Stomach (tissue), 9 donors: Measurements from ENCODE around the gene PRKCZ. TPM values are rescaled to one million over a fixed set of nuclear protein-coding genes. Genes with fewer than 3 reads are reported as not detected.
A peak's percentile ranks its signal among the peaks of the same experiment; 100 is the strongest.

Experiments
- DNase-seq, 2 donors: peaks; one replicate each; pipeline versions ENCODE4 v3.0.0 to v3.0.0-alpha.2; 2013 to 2019
- H3K27ac ChIP-seq, 5 donors: fragments of 200-600 bp in 4 of 5; sonication (generic) in 4 of 5; one replicate each; pipeline ENCODE4 v1.5.1; 2013 to 2019; ENCODE audit warnings: mild to moderate bottlenecking in 1 of 5, moderate library complexity in 1 of 5
- H3K27me3 ChIP-seq, 3 donors: fragments of 200-600 bp; sonication (generic); one replicate each; pipeline ENCODE4 v1.5.1; 2017 to 2019; ENCODE audit warnings: mixed run types in 1 of 3
- H3K36me3 ChIP-seq, 4 donors: fragments of 200-600 bp; sonication (generic); 1 replicate in 3 of 4; 2 replicates in 1 of 4; pipeline ENCODE4 v1.5.1; 2016 to 2019
- H3K4me1 ChIP-seq, 4 donors: fragments of 200-600 bp; sonication (generic); one replicate each; pipeline ENCODE4 v1.5.1; 2016 to 2019
- H3K4me3 ChIP-seq, 4 donors: fragments of 200-600 bp; sonication (generic) in 3 of 4; one replicate each; pipeline ENCODE4 v1.5.1; 2016 to 2019; ENCODE audit warnings: mild to moderate bottlenecking in 1 of 4
- H3K9me3 ChIP-seq, 4 donors: fragments of 200-600 bp; sonication (generic); one replicate each; pipeline ENCODE4 v1.5.1; 2016 to 2019
- CTCF ChIP-seq, 7 experiments: fragments of 450-650 bp in 4 of 7; fragments of 200-600 bp in 3 of 7; sonication (generic) in 3 of 7; IDR thresholded peaks; one replicate each; pipeline ENCODE4 v1.5.1; 2016 to 2019; ENCODE audit warnings: antibody characterized with exemption in 7 of 7, control low read depth in 2 of 7, mild to moderate bottlenecking in 1 of 7
- EP300 ChIP-seq: sonication (generic); formaldehyde crosslinking; IDR thresholded peaks from one replicate; pipeline ENCODE4 v1.6.1; 2017; ENCODE audit warnings: antibody characterized with exemption
- POLR2A ChIP-seq, 4 donors: fragments of 450-650 bp; IDR thresholded peaks; one replicate each; pipeline ENCODE4 v1.6.1; 2016; ENCODE audit warnings: antibody characterized with exemption in 4 of 4, control low read depth in 2 of 4, mild to moderate bottlenecking in 1 of 4, moderate library complexity in 1 of 4
- POLR2AphosphoS5 ChIP-seq, 3 donors: sonication (generic); formaldehyde crosslinking; IDR thresholded peaks; one replicate each; pipeline ENCODE4 v1.6.1; 2016; ENCODE audit warnings: antibody characterized with exemption in 3 of 3
- WGBS, 5 donors: extraction: QIAGEN DNeasy Blood & Tissue Kit in 3 of 5; methylation state at CpG; one replicate each; pipeline versions ENCODE4 v1.1.5 to v1.1.7; 2013 to 2018; 5-methylcytosine and 5-hydroxymethylcytosine counted together
- intact Hi-C: fragments of 100-400 bp; cut with DNase I; formaldehyde crosslinking; loops from one replicate; pipeline ENCODE4 v1.15.1; 2023; ENCODE audit warnings: low total_unique reads
- polyA plus RNA-seq, 3 donors: library from polyadenylated mRNA; stranded (reverse); fragments of 200-250 nt; gene quantifications; one replicate each; pipeline ENCODE4 v1.2.3, GENCODE V29; 2013
- total RNA-seq, 5 donors: library from RNA; depleted of rRNA; stranded (reverse); fragments of >200 nt; gene quantifications; one replicate each; pipeline versions ENCODE4 v1.1.0 to v1.2.3, GENCODE V29; 2014 to 2016
- donor health status: healthy with polysubstance abuse.
- donor health status: Bipolar disorder and iron deficiency.
- donor health status: healthy.

The PRKCZ gene
- total and polyA plus RNA-seq, 8 donors: 11.1 to 55.8 (median 25.5) TPM

GRCh38 chr1:2224631-2225428 is 174.6 kb downstream of the PRKCZ start:
- no peak overlapping the region for H3K27ac ChIP-seq
- intact Hi-C loops: no loop called here
- TF ChIP-seq POLR2A (IDR thresholded peaks at IDR 0.05): no peak
- TF ChIP-seq POLR2AphosphoS5 (IDR thresholded peaks at IDR 0.05): no peak
- no peak for TF ChIP-seq EP300
- TF ChIP-seq CTCF (IDR thresholded peaks at IDR 0.05): no peak
- DNase-seq: no peak
- H3K4me1 ChIP-seq: peaks cover 11 to 19% (median 15%) of the 10 kb centered on the region in 4 donors
- H3K27me3 ChIP-seq: peaks cover 0 to 4% (median 0%) of the 10 kb centered on the region in 3 donors
- H3K9me3 ChIP-seq: no peaks in the 10 kb centered on the region
- no peak overlapping the region for H3K4me3 ChIP-seq
- H3K36me3 ChIP-seq: no peaks in the 10 kb centered on the region
- 75 to 85% (median 83%) methylated on average over 16 to 18 of the region's 18 CpGs for WGBS, 5 donors

GRCh38 chr1:2226525-2227345 is 176.5 kb downstream of the PRKCZ start:
- Histone ChIP-seq H3K4me3 (peak overlapping the region; percentile 55 to 81 (median 65)), H3K9me3 (no peaks in the 10 kb centered on the region), H3K4me1 (peaks cover 30 to 38% (median 34%) of the 10 kb centered on the region in 4 donors), H3K27ac (peak overlapping the region; percentile 97 to 100 (median 99)), H3K36me3 (no peaks in the 10 kb centered on the region), H3K27me3 (peaks cover 0 to 4% (median 0%) of the 10 kb centered on the region in 3 donors)
- intact Hi-C loops: no loop called here
- peak in 1 of 2 donors; percentile 68 for DNase-seq
- TF ChIP-seq POLR2A (IDR thresholded peaks at IDR 0.05) (no peak), EP300 (no peak), CTCF (IDR thresholded peaks at IDR 0.05) (no peak), POLR2AphosphoS5 (IDR thresholded peaks at IDR 0.05) (no peak)
- 16 to 64% (median 20%) methylated on average over 14 to 73 of the region's 73 CpGs for WGBS, 5 donors

- DNase-seq: peak; percentile 97 to 99
- 0 to 2% (median 0%) methylated on average over 10 to 127 of the region's 129 CpGs for WGBS, 5 donors
- no peak for TF ChIP-seq EP300
- TF ChIP-seq CTCF (IDR thresholded peaks at IDR 0.05): peak in 1 of 7 experiments; percentile 31
- TF ChIP-seq POLR2AphosphoS5 (IDR thresholded peaks at IDR 0.05): peak in 2 of 3 donors; percentile 48 to 70
- TF ChIP-seq POLR2A (IDR thresholded peaks at IDR 0.05): no peak
- Histone ChIP-seq H3K27me3 (peaks cover 0 to 4% (median 0%) of the 10 kb centered on the region in 3 donors), H3K27ac (peak overlapping the region; percentile 97 to 100 (median 99)), H3K9me3 (no peaks in the 10 kb centered on the region), H3K4me1 (peaks cover 38 to 46% (median 42%) of the 10 kb centered on the region in 4 donors), H3K36me3 (no peaks in the 10 kb centered on the region), H3K4me3 (peak overlapping the region; percentile 55 to 81 (median 65))
- intact Hi-C loops: no loop called here
Measured at GRCh38 chr1:2227346-2228156, 177.3 kb downstream of the PRKCZ start.
